ENCODE data around the gene NPAS3.

- no peak for TF ChIP-seq CTCF (conservative IDR thresholded peaks at IDR 0.05)
- TF ChIP-seq EZH2 (IDR thresholded peaks at IDR 0.05; ENCODE audit: low read depth) = no peak
Observed at GRCh38 chr14:33454707-33455106, 516.0 kb downstream of the NPAS3 start.
